HAP-1 (cell line): ENCODE data around the gene AGAP1.

Experiments
- DNase-seq, 2 experiments: peaks; one replicate each; pipeline ENCODE4 v3.0.0-alpha.2; 2016 to 2020; ENCODE audit warnings: low spot score in 2 of 2
- H3K27me3 ChIP-seq: fragments of 250-450 bp; sonication (Bioruptor Pico); 2 replicates; pipeline ENCODE4 v1.5.1; 2020; ENCODE audit warnings: low read depth, mild to moderate bottlenecking, moderate library complexity
- H3K36me3 ChIP-seq: fragments of 250-450 bp; sonication (Bioruptor Pico); replicated peaks from 2 replicates; pipeline ENCODE4 v1.5.1; 2020; ENCODE audit warnings: mild to moderate bottlenecking
- H3K4me1 ChIP-seq: fragments of 250-450 bp; sonication (Bioruptor Pico); 2 replicates; pipeline ENCODE4 v1.5.1; 2020; ENCODE audit warnings: mild to moderate bottlenecking
- H3K4me3 ChIP-seq: fragments of 250-450 bp; sonication (Bioruptor Pico); 2 replicates; pipeline ENCODE4 v1.5.1; 2020; ENCODE audit warnings: mild to moderate bottlenecking, moderate library complexity
- H3K9me3 ChIP-seq: fragments of 250-450 bp; sonication (Bioruptor Pico); 2 replicates; pipeline ENCODE4 v1.5.1; 2020; ENCODE audit warnings: mild to moderate bottlenecking, moderate library complexity
- in situ Hi-C: fragments of 300-500 bp; cut with MboI; formaldehyde crosslinking; loops from 3 replicates; pipeline ENCODE4 v1.14.3; 2020; ENCODE audit warnings: low sequenced_read_pairs, inconsistent platforms, mixed read lengths

AGAP1 gene

GRCh38 chr2:235812185-235812665 lies 318.4 kb downstream of the AGAP1 start:
- Histone ChIP-seq H3K36me3 (peaks cover 3% of the 10 kb centered on the region; the same call in 1 of the 2 replicates), H3K4me1 (no peaks in the 10 kb centered on the region), H3K4me3 (no peak overlapping the region), H3K27me3 (no peaks in the 10 kb centered on the region), H3K9me3 (no peaks in the 10 kb centered on the region)
- in situ Hi-C loops: no loop called here
- DNase-seq: no peak

GRCh38 chr2:235813398-235813797 lies 319.6 kb downstream of the AGAP1 start:
- no peaks in the 10 kb centered on the region for H3K9me3 ChIP-seq
- no peak for DNase-seq
- H3K36me3 ChIP-seq: peaks cover 3% of the 10 kb centered on the region; the same call in 1 of the 2 replicates
- H3K4me3 ChIP-seq: no peak overlapping the region
- no peaks in the 10 kb centered on the region for H3K4me1 ChIP-seq
- H3K27me3 ChIP-seq: no peaks in the 10 kb centered on the region
- in situ Hi-C loops: no loop called here

GRCh38 chr2:235820571-235820970 lies 326.7 kb downstream of the AGAP1 start:
- in situ Hi-C loops: no loop called here
- no peaks in the 10 kb centered on the region for H3K27me3 ChIP-seq
- H3K36me3 ChIP-seq: no peaks in the 10 kb centered on the region; the same call in 1 of the 2 replicates
- no peaks in the 10 kb centered on the region for H3K4me1 ChIP-seq
- no peak overlapping the region for H3K4me3 ChIP-seq
- DNase-seq: no peak
- H3K9me3 ChIP-seq: no peaks in the 10 kb centered on the region

GRCh38 chr2:235824331-235824730 lies 330.5 kb downstream of the AGAP1 start:
- H3K4me3 ChIP-seq: no peak overlapping the region
- H3K4me1 ChIP-seq: no peaks in the 10 kb centered on the region
- H3K27me3 ChIP-seq: no peaks in the 10 kb centered on the region
- in situ Hi-C loops: no loop called here
- no peak for DNase-seq
- no peaks in the 10 kb centered on the region for H3K9me3 ChIP-seq
- H3K36me3 ChIP-seq: no peaks in the 10 kb centered on the region; the same call in 1 of the 2 replicates

GRCh38 chr2:235825946-235826345 lies 332.1 kb downstream of the AGAP1 start:
- in situ Hi-C loops: no loop called here
- Histone ChIP-seq H3K4me3 (no peak overlapping the region), H3K9me3 (no peaks in the 10 kb centered on the region), H3K36me3 (no peaks in the 10 kb centered on the region; the same call in 1 of the 2 replicates), H3K27me3 (no peaks in the 10 kb centered on the region), H3K4me1 (no peaks in the 10 kb centered on the region)
- no peak for DNase-seq

- no peaks in the 10 kb centered on the region for H3K9me3 ChIP-seq
- no peaks in the 10 kb centered on the region for H3K4me1 ChIP-seq
- H3K4me3 ChIP-seq: no peak overlapping the region
- H3K36me3 ChIP-seq: no peaks in the 10 kb centered on the region; the same call in 1 of the 2 replicates
- no peak for DNase-seq
- in situ Hi-C loops: no loop called here
- no peaks in the 10 kb centered on the region for H3K27me3 ChIP-seq
Measured at GRCh38 chr2:235826826-235827225, 333.0 kb downstream of the AGAP1 start.

- no peaks in the 10 kb centered on the region; the same call in 1 of the 2 replicates for H3K36me3 ChIP-seq
- no peaks in the 10 kb centered on the region for H3K4me1 ChIP-seq
- DNase-seq: no peak
- no peak overlapping the region for H3K4me3 ChIP-seq
- no peaks in the 10 kb centered on the region for H3K27me3 ChIP-seq
- in situ Hi-C loops: no loop called here
- no peaks in the 10 kb centered on the region for H3K9me3 ChIP-seq
Measured at GRCh38 chr2:235827585-235827992, 333.7 kb downstream of the AGAP1 start.

- H3K27me3 ChIP-seq: no peaks in the 10 kb centered on the region
- in situ Hi-C loops: no loop called here
Measured at GRCh38 chr2:235829726-235830125, 335.9 kb downstream of the AGAP1 start.

GRCh38 chr2:235831755-235832154 lies 337.9 kb downstream of the AGAP1 start:
- no peaks in the 10 kb centered on the region for H3K36me3 ChIP-seq
- no peak for DNase-seq
- no peaks in the 10 kb centered on the region for H3K9me3 ChIP-seq
- no peaks in the 10 kb centered on the region for H3K4me1 ChIP-seq
- H3K4me3 ChIP-seq: no peak overlapping the region
- in situ Hi-C loops: no loop called here
- H3K27me3 ChIP-seq: no peaks in the 10 kb centered on the region

More at GRCh38 chr2:235829726-235830125, 335.9 kb downstream of the AGAP1 start:
- H3K4me3 ChIP-seq: no peak overlapping the region
- no peak for DNase-seq
- no peaks in the 10 kb centered on the region for H3K4me1 ChIP-seq
- no peaks in the 10 kb centered on the region for H3K9me3 ChIP-seq
- H3K36me3 ChIP-seq: no peaks in the 10 kb centered on the region; the same call in 1 of the 2 replicates

GRCh38 chr2:235832941-235833340 lies 339.1 kb downstream of the AGAP1 start:
- Histone ChIP-seq H3K9me3 (no peaks in the 10 kb centered on the region), H3K4me1 (no peaks in the 10 kb centered on the region), H3K27me3 (no peaks in the 10 kb centered on the region), H3K4me3 (no peak overlapping the region), H3K36me3 (no peaks in the 10 kb centered on the region)
- no peak for DNase-seq
- in situ Hi-C loops: no loop called here

- in situ Hi-C loops: no loop called here
- no peak for DNase-seq
- no peaks in the 10 kb centered on the region for H3K4me1 ChIP-seq
- H3K4me3 ChIP-seq: no peak overlapping the region
- no peaks in the 10 kb centered on the region for H3K9me3 ChIP-seq
- no peaks in the 10 kb centered on the region for H3K27me3 ChIP-seq
- H3K36me3 ChIP-seq: no peaks in the 10 kb centered on the region
Measured at GRCh38 chr2:235833971-235834620, 340.3 kb downstream of the AGAP1 start.

- in situ Hi-C loops: no loop called here
Measured at GRCh38 chr2:235834781-235835180, 340.9 kb downstream of the AGAP1 start.

GRCh38 chr2:235835810-235836209 lies 342.0 kb downstream of the AGAP1 start:
- DNase-seq: no peak
- no peaks in the 10 kb centered on the region for H3K27me3 ChIP-seq
- H3K9me3 ChIP-seq: no peaks in the 10 kb centered on the region
- in situ Hi-C loops: no loop called here
- no peaks in the 10 kb centered on the region for H3K36me3 ChIP-seq
- no peak overlapping the region for H3K4me3 ChIP-seq
- H3K4me1 ChIP-seq: no peaks in the 10 kb centered on the region

More at GRCh38 chr2:235834781-235835180, 340.9 kb downstream of the AGAP1 start:
- H3K9me3 ChIP-seq: no peaks in the 10 kb centered on the region
- no peak for DNase-seq
- H3K27me3 ChIP-seq: no peaks in the 10 kb centered on the region
- H3K4me3 ChIP-seq: no peak overlapping the region
- no peaks in the 10 kb centered on the region for H3K36me3 ChIP-seq
- H3K4me1 ChIP-seq: no peaks in the 10 kb centered on the region

GRCh38 chr2:235836491-235836911 lies 342.7 kb downstream of the AGAP1 start:
- Histone ChIP-seq H3K4me3 (no peak overlapping the region), H3K27me3 (no peaks in the 10 kb centered on the region), H3K4me1 (no peaks in the 10 kb centered on the region), H3K36me3 (no peaks in the 10 kb centered on the region), H3K9me3 (no peaks in the 10 kb centered on the region)
- in situ Hi-C loops: no loop called here
- DNase-seq: no peak
